PC-9 (cell line): Measurements from ENCODE around the gene ESR1.

Source experiments
- EZH2 ChIP-seq: fragments of 200-600 bp; sonication (generic); IDR thresholded peaks from 2 replicates; pipeline ENCODE4 v1.8.0; 2017; ENCODE audit warnings: antibody characterized with exemption, low read depth
- TF ChIP-seq, protein P1 (sequence below): fragments of 200-600 bp; sonication (generic); conservative IDR thresholded peaks from 2 replicates; pipeline ENCODE4 v1.6.1; 2017; ENCODE audit warnings: mixed run types, antibody characterized with exemption, mild to moderate bottlenecking, moderate library complexity

DNA sequence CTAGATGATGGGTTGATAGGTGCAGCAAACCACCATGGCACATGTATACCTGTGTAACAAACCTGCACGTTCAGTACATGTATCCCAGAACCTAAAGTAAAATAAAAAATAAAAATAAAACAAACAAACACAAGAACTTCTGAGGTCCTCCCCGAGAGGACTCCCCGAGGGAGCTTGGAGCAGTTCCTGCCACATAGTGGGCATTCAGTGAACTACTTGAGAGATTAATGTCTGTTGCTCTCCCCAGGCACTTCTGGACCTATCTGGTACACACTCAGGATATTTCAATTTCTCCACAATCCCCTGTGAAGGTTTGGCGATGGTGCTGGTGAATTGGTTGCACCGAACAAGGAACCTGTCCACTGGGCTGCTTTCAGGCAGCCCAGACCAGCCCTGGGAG, 311.2 kb downstream of the ESR1 start:
- no peak for TF ChIP-seq EZH2
- TF ChIP-seq, protein P1, sequence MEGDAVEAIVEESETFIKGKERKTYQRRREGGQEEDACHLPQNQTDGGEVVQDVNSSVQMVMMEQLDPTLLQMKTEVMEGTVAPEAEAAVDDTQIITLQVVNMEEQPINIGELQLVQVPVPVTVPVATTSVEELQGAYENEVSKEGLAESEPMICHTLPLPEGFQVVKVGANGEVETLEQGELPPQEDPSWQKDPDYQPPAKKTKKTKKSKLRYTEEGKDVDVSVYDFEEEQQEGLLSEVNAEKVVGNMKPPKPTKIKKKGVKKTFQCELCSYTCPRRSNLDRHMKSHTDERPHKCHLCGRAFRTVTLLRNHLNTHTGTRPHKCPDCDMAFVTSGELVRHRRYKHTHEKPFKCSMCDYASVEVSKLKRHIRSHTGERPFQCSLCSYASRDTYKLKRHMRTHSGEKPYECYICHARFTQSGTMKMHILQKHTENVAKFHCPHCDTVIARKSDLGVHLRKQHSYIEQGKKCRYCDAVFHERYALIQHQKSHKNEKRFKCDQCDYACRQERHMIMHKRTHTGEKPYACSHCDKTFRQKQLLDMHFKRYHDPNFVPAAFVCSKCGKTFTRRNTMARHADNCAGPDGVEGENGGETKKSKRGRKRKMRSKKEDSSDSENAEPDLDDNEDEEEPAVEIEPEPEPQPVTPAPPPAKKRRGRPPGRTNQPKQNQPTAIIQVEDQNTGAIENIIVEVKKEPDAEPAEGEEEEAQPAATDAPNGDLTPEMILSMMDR = no peak
